Type B pancreatic cell (in vitro differentiated cells): ENCODE data around the gene IGFBP5. TPM values are rescaled to one million over a fixed set of nuclear protein-coding genes. Genes with fewer than 3 reads are reported as not detected.

Experiments
- DNase-seq: peaks from one replicate; pipeline ENCODE4 v3.0.0; 2021; ENCODE audit warnings: mixed read lengths; ENCODE audit not compliant: unreplicated experiment; ENCODE audit errors: extremely low spot score
- H3K27ac Mint-ChIP-seq: 2 replicates; pipeline ENCODE4 v1.8.0; 2021; ENCODE audit warnings: mild to moderate bottlenecking, mixed read lengths
- H3K27me3 Mint-ChIP-seq: 2 replicates; pipeline ENCODE4 v1.8.0; 2021; ENCODE audit warnings: mixed read lengths
- H3K36me3 Mint-ChIP-seq: 2 replicates; pipeline ENCODE4 v1.8.0; 2021; ENCODE audit warnings: mixed read lengths
- H3K4me1 Mint-ChIP-seq: one replicate; pipeline ENCODE4 v1.8.0; 2021; ENCODE audit warnings: mixed read lengths; ENCODE audit not compliant: unreplicated experiment
- H3K4me3 Mint-ChIP-seq: 2 replicates; pipeline ENCODE4 v1.8.0; 2021; ENCODE audit warnings: mild to moderate bottlenecking, mixed read lengths
- H3K9me3 Mint-ChIP-seq: 2 replicates; pipeline ENCODE4 v1.8.0; 2021; ENCODE audit warnings: mixed read lengths
- total RNA-seq: library from RNA; stranded (reverse); gene quantifications from 2 replicates; pipeline ENCODE4 v1.2.1, GENCODE V29; 2021; ENCODE audit warnings: low replicate concordance
- TF ChIP-seq, protein P1 (sequence below): fragments of 200-600 bp; sonication (generic); conservative IDR thresholded peaks from 2 replicates; pipeline ENCODE4 v1.5.0; 2021; ENCODE audit warnings: antibody characterized with exemption, mild to moderate bottlenecking

The IGFBP5 gene
- total RNA-seq, 1 donor from 2014 or later: 245 TPM

DNA sequence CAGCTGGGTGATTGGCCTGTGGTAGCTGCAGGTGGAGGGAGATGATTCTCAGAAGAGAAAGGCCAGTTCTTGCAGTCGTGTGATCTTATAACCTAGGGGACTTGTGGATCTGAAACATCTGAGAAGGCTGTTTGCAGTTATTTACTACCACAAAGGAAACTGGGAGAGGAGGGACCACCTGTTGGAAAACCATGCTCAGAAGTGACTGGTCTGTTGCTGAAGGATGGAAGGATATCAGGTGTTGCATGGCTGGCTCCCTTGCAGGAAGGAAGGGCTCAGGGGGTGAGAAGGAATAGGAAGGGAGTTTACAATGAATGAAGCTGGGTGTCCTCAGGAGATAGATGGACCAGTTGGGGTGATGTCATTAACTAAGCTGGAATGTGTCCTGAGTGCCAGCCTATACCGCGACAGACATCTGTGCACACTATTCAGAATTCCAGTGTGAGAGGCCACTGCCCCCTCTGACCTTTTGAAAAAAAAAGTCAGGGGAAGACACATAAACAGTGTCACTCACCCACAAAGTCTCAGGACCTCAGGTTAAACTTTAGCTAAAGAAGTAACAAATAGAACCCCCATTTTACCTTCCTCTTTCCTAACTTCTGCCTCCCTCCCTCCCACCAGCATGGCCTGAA is 44.6 kb downstream of the IGFBP5 start:
- TF ChIP-seq, protein P1, sequence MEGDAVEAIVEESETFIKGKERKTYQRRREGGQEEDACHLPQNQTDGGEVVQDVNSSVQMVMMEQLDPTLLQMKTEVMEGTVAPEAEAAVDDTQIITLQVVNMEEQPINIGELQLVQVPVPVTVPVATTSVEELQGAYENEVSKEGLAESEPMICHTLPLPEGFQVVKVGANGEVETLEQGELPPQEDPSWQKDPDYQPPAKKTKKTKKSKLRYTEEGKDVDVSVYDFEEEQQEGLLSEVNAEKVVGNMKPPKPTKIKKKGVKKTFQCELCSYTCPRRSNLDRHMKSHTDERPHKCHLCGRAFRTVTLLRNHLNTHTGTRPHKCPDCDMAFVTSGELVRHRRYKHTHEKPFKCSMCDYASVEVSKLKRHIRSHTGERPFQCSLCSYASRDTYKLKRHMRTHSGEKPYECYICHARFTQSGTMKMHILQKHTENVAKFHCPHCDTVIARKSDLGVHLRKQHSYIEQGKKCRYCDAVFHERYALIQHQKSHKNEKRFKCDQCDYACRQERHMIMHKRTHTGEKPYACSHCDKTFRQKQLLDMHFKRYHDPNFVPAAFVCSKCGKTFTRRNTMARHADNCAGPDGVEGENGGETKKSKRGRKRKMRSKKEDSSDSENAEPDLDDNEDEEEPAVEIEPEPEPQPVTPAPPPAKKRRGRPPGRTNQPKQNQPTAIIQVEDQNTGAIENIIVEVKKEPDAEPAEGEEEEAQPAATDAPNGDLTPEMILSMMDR: no peak
- Mint-ChIP-seq H3K27me3 (no peaks in the 10 kb centered on the region), H3K4me3 (no peak overlapping the region), H3K9me3 (peaks cover 9% of the 10 kb centered on the region), H3K4me1 (peaks cover 57% of the 10 kb centered on the region), H3K27ac (peak overlapping the region; percentile 30), H3K36me3 (peaks cover 30% of the 10 kb centered on the region)
- DNase-seq: no peak

DNA sequence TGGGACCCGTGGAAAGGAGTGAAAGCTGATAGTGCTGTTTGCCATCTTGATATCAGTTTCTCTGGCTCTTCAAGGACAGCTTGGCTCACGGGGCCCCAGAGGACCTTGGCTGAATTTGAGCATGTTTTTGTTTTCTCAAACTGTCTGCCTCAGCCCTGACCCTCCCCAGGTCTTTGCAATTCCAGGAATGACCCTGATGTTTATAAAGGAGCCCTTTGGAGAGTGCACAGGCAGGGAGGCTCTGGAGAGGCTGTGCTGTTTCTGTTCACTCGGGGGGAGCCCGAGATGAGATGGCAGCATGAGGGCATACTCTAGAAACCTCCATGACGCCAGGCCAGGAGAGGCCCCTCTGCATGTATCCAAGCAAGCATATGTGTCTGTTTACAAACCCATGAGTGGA is 45.8 kb downstream of the IGFBP5 start:
- DNase-seq: no peak
- H3K27ac Mint-ChIP-seq: no peak overlapping the region
- TF ChIP-seq, protein P1: no peak
- peaks cover 68% of the 10 kb centered on the region for H3K4me1 Mint-ChIP-seq
- no peak overlapping the region for H3K4me3 Mint-ChIP-seq
- peaks cover 36% of the 10 kb centered on the region for H3K36me3 Mint-ChIP-seq
- H3K9me3 Mint-ChIP-seq: peaks cover 9% of the 10 kb centered on the region
- H3K27me3 Mint-ChIP-seq: no peaks in the 10 kb centered on the region

DNA sequence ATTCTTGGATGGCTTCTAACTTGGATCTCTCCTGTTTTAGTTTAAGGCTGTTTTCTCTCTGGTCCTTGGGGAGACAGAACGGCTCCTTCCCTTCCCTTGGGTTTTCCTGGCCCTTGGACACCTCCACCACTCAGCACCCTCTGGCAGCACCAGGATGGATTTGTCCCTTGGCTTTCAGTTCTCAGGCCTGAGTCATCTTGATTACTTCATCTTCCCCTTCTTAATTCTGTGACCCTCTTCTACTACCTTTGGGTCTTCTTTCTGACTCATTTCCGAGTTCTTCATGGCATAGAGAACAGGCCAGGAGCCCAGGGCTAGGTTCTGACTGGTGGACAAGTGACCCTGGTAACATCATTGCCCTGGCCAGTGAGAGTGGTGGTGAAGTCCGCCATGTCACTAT is 47.2 kb downstream of the IGFBP5 start:
- Mint-ChIP-seq H3K27ac (no peak overlapping the region), H3K4me3 (no peak overlapping the region), H3K36me3 (peaks cover 40% of the 10 kb centered on the region), H3K9me3 (peaks cover 9% of the 10 kb centered on the region), H3K4me1 (peaks cover 70% of the 10 kb centered on the region), H3K27me3 (no peaks in the 10 kb centered on the region)
- TF ChIP-seq, protein P1: no peak
- no peak for DNase-seq

DNA sequence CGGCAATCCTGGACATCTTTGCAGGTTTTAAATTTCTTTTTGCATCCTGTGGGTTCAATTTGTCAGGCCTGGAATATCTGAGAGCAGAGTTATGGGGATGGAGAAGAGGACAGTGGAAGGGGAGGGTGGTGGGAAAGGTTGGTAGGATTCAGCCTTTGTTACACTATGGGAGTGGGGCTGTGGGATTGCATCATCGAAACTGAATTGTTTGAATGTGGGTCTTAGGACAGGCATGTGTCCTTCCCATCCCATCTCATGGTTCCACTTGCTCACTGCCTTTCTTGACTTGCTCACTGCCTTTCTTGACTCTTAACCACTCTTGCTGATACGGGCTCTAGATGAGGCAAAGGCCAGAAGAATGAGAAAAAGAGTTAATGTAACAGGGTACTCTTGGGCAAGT is 49.2 kb downstream of the IGFBP5 start:
- no peak for DNase-seq
- Mint-ChIP-seq H3K4me3 (no peak overlapping the region), H3K27me3 (no peaks in the 10 kb centered on the region), H3K27ac (peak overlapping the region; percentile 21), H3K9me3 (peaks cover 9% of the 10 kb centered on the region), H3K36me3 (peaks cover 39% of the 10 kb centered on the region), H3K4me1 (peaks cover 55% of the 10 kb centered on the region)
- TF ChIP-seq, protein P1: no peak

DNA sequence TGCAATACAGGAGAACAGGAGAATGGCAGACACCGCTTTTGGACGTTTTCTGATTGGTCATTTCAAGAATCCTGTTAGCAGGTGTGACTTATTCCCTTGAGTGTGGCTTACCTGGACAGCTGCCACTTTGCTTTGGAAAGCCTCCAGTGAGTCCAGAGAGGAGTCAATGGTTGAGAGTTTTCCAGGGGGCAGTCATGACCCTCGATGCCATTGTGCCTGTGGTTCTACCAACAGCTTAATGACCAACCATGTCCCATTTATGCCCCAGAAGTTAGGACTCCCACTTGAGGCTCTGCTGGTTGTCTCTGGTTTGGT is 49.8 kb downstream of the IGFBP5 start:
- no peak overlapping the region for H3K27ac Mint-ChIP-seq
- no peaks in the 10 kb centered on the region for H3K27me3 Mint-ChIP-seq
- TF ChIP-seq, protein P1: no peak
- H3K9me3 Mint-ChIP-seq: peaks cover 9% of the 10 kb centered on the region
- peaks cover 37% of the 10 kb centered on the region for H3K36me3 Mint-ChIP-seq
- no peak for DNase-seq
- no peak overlapping the region for H3K4me3 Mint-ChIP-seq
- peaks cover 50% of the 10 kb centered on the region for H3K4me1 Mint-ChIP-seq
